ENCODE data around the gene UBE2V1.

The UBE2V1 gene

GRCh38 chr20:50049442-50050026, 63.4 kb downstream of the UBE2V1 start:
- H3K36me3 ChIP-seq (ENCODE audit: control insufficient read depth in 4 of 4, insufficient read depth in 4 of 4, low read length in 3 of 4), result no peaks in the 10 kb centered on the region
- DNase-seq, result no peak
- ChIA-PET POLR2A (interaction anchor here (0.6 kb wide), 1 partner anchor 27 kb away, joined by 3 read pairs; no protein-coding TSS in a partner anchor), CTCF (interaction anchor here (0.5 to 1.9 kb wide), 6 partner anchors 22 to 136 kb away, joined by 3 to 8 read pairs (median 6); no protein-coding TSS in a partner anchor)
- H3K27ac ChIP-seq (ENCODE audit: insufficient read depth in 1 of 2, low read depth in 1 of 2, low read length in 2 of 2, poor library complexity in 1 of 2, severe bottlenecking in 2 of 2), result no peak overlapping the region
- no peaks in the 10 kb centered on the region for H3K9me3 ChIP-seq (ENCODE audit: control extremely low read depth in 1 of 5, control insufficient read depth in 4 of 5, insufficient read depth in 2 of 5, low read depth in 1 of 5, low read length in 4 of 5)
- peaks cover 5 to 34% (median 27%) of the 10 kb centered on the region in 4 experiments for H3K4me1 ChIP-seq (ENCODE audit: control extremely low read depth in 1 of 4, control insufficient read depth in 4 of 4, insufficient read depth in 4 of 4, low read length in 3 of 4)
- WGBS (ENCODE audit: insufficient coverage), result 93% methylated on average over 10 of the region's 10 CpGs
- no peaks in the 10 kb centered on the region for H3K27me3 ChIP-seq (replicated peaks in 2 of 5; ENCODE audit: control insufficient read depth in 4 of 5, insufficient read depth in 5 of 5, low read length in 4 of 5)
- H3K4me3 ChIP-seq (ENCODE audit: control insufficient read depth in 1 of 7, extremely low read depth in 1 of 7, insufficient read depth in 4 of 7, low read depth in 2 of 7, low read length in 6 of 7), result no peak overlapping the region

GRCh38 chr20:50048420-50049166, 64.4 kb downstream of the UBE2V1 start:
- ChIA-PET POLR2A (interaction anchor here (1.1 kb wide), 1 partner anchor 36 kb away, joined by 4 read pairs; no protein-coding TSS in a partner anchor), CTCF (interaction anchor here (0.7 to 1.9 kb wide), 6 partner anchors 15 to 105 kb away, joined by 3 to 8 read pairs (median 3); no protein-coding TSS in a partner anchor)
- Histone ChIP-seq H3K27me3 (replicated peaks in 2 of 5; ENCODE audit: control insufficient read depth in 4 of 5, insufficient read depth in 5 of 5, low read length in 4 of 5) (no peaks in the 10 kb centered on the region), H3K9me3 (ENCODE audit: control extremely low read depth in 1 of 5, control insufficient read depth in 4 of 5, insufficient read depth in 2 of 5, low read depth in 1 of 5, low read length in 4 of 5) (no peaks in the 10 kb centered on the region), H3K4me1 (ENCODE audit: control extremely low read depth in 1 of 4, control insufficient read depth in 4 of 4, insufficient read depth in 4 of 4, low read length in 3 of 4) (peaks cover 5 to 39% (median 27%) of the 10 kb centered on the region in 4 experiments), H3K4me3 (ENCODE audit: control insufficient read depth in 1 of 7, extremely low read depth in 1 of 7, insufficient read depth in 4 of 7, low read depth in 2 of 7, low read length in 6 of 7) (peak overlapping the region in 3 of 7 experiments; percentile 19 to 43 (median 40)), H3K27ac (ENCODE audit: insufficient read depth in 1 of 2, low read depth in 1 of 2, low read length in 2 of 2, poor library complexity in 1 of 2, severe bottlenecking in 2 of 2) (no peak overlapping the region), H3K36me3 (ENCODE audit: control insufficient read depth in 4 of 4, insufficient read depth in 4 of 4, low read length in 3 of 4) (no peaks in the 10 kb centered on the region)
- WGBS (ENCODE audit: insufficient coverage), result 46% methylated on average over 10 of the region's 16 CpGs
- peak; percentile 77 to 90 (median 88) for DNase-seq

GRCh38 chr20:50044353-50044960, 68.5 kb downstream of the UBE2V1 start:
- POLR2A ChIA-PET, result no interaction called here
- no peak for DNase-seq
- H3K27me3 ChIP-seq (replicated peaks in 2 of 5; ENCODE audit: control insufficient read depth in 4 of 5, insufficient read depth in 5 of 5, low read length in 4 of 5), result no peaks in the 10 kb centered on the region
- no peaks in the 10 kb centered on the region for H3K36me3 ChIP-seq (ENCODE audit: control insufficient read depth in 4 of 4, insufficient read depth in 4 of 4, low read length in 3 of 4)
- CTCF ChIA-PET, result interaction anchor here (1.2 kb wide), 1 partner anchor 107 kb away, joined by 3 read pairs; no protein-coding TSS in a partner anchor
- H3K4me3 ChIP-seq (ENCODE audit: control insufficient read depth in 1 of 7, extremely low read depth in 1 of 7, insufficient read depth in 4 of 7, low read depth in 2 of 7, low read length in 6 of 7), result no peak overlapping the region
- peaks cover 5 to 49% (median 24%) of the 10 kb centered on the region in 4 experiments for H3K4me1 ChIP-seq (ENCODE audit: control extremely low read depth in 1 of 4, control insufficient read depth in 4 of 4, insufficient read depth in 4 of 4, low read length in 3 of 4)
- no peak overlapping the region for H3K27ac ChIP-seq (ENCODE audit: insufficient read depth in 1 of 2, low read depth in 1 of 2, low read length in 2 of 2, poor library complexity in 1 of 2, severe bottlenecking in 2 of 2)
- H3K9me3 ChIP-seq (ENCODE audit: control extremely low read depth in 1 of 5, control insufficient read depth in 4 of 5, insufficient read depth in 2 of 5, low read depth in 1 of 5, low read length in 4 of 5), result no peaks in the 10 kb centered on the region
- 90% methylated on average over 5 of the region's 5 CpGs for WGBS (ENCODE audit: insufficient coverage)

GRCh38 chr20:50043573-50044352, 69.2 kb downstream of the UBE2V1 start:
- no peak overlapping the region for H3K27ac ChIP-seq (ENCODE audit: insufficient read depth in 1 of 2, low read depth in 1 of 2, low read length in 2 of 2, poor library complexity in 1 of 2, severe bottlenecking in 2 of 2)
- 98% methylated on average over 15 of the region's 22 CpGs for WGBS (ENCODE audit: insufficient coverage)
- ChIA-PET CTCF (interaction anchor here (0.6 kb wide), 1 partner anchor 37 kb away, joined by 3 read pairs; no protein-coding TSS in a partner anchor), POLR2A (no interaction called here)
- no peaks in the 10 kb centered on the region for H3K27me3 ChIP-seq (replicated peaks in 2 of 5; ENCODE audit: control insufficient read depth in 4 of 5, insufficient read depth in 5 of 5, low read length in 4 of 5)
- H3K9me3 ChIP-seq (ENCODE audit: control extremely low read depth in 1 of 5, control insufficient read depth in 4 of 5, insufficient read depth in 2 of 5, low read depth in 1 of 5, low read length in 4 of 5), result no peaks in the 10 kb centered on the region
- no peak overlapping the region for H3K4me3 ChIP-seq (ENCODE audit: control insufficient read depth in 1 of 7, extremely low read depth in 1 of 7, insufficient read depth in 4 of 7, low read depth in 2 of 7, low read length in 6 of 7)
- no peaks in the 10 kb centered on the region for H3K36me3 ChIP-seq (ENCODE audit: control insufficient read depth in 4 of 4, insufficient read depth in 4 of 4, low read length in 3 of 4)
- peaks cover 5 to 42% (median 24%) of the 10 kb centered on the region in 4 experiments for H3K4me1 ChIP-seq (ENCODE audit: control extremely low read depth in 1 of 4, control insufficient read depth in 4 of 4, insufficient read depth in 4 of 4, low read length in 3 of 4)
- DNase-seq, result no peak

- H3K36me3 ChIP-seq (ENCODE audit: control insufficient read depth in 4 of 4, insufficient read depth in 4 of 4, low read length in 3 of 4), result no peaks in the 10 kb centered on the region
- no peak for DNase-seq
- POLR2A ChIA-PET, result no interaction called here
- no peak overlapping the region for H3K27ac ChIP-seq (ENCODE audit: insufficient read depth in 1 of 2, low read depth in 1 of 2, low read length in 2 of 2, poor library complexity in 1 of 2, severe bottlenecking in 2 of 2)
- 99% methylated on average over 7 of the region's 10 CpGs for WGBS (ENCODE audit: insufficient coverage)
- no peaks in the 10 kb centered on the region for H3K27me3 ChIP-seq (replicated peaks in 2 of 5; ENCODE audit: control insufficient read depth in 4 of 5, insufficient read depth in 5 of 5, low read length in 4 of 5)
- H3K9me3 ChIP-seq (ENCODE audit: control extremely low read depth in 1 of 5, control insufficient read depth in 4 of 5, insufficient read depth in 2 of 5, low read depth in 1 of 5, low read length in 4 of 5), result no peaks in the 10 kb centered on the region
- peaks cover 0 to 32% (median 14%) of the 10 kb centered on the region in 4 experiments for H3K4me1 ChIP-seq (ENCODE audit: control extremely low read depth in 1 of 4, control insufficient read depth in 4 of 4, insufficient read depth in 4 of 4, low read length in 3 of 4)
- CTCF ChIA-PET, result interaction anchor here (1.3 to 2.1 kb wide), 2 partner anchors 29 to 30 kb away, joined by 3 to 5 read pairs; no protein-coding TSS in a partner anchor
- H3K4me3 ChIP-seq (ENCODE audit: control insufficient read depth in 1 of 7, extremely low read depth in 1 of 7, insufficient read depth in 4 of 7, low read depth in 2 of 7, low read length in 6 of 7), result no peak overlapping the region
Observed at GRCh38 chr20:50042370-50043313, 70.3 kb downstream of the UBE2V1 start.

Measured in common myeloid progenitor, CD34-positive (primary cell).